Omental fat pad (tissue), 4 donors: ENCODE measurements around the gene PGBD5. TPM values are rescaled to one million over a fixed set of nuclear protein-coding genes. Genes with fewer than 3 reads are reported as not detected.

Source experiments
- ATAC-seq: fragments of 150-250 bp; one replicate; pipeline ENCODE4 v1.9.1; 2016; ENCODE audit warnings: mild to moderate bottlenecking, moderate library complexity; ENCODE audit not compliant: low FRiP score
- DNase-seq: peaks from one replicate; pipeline ENCODE4 v3.0.0-alpha.2; 2019; ENCODE audit warnings: low spot score
- CTCF ChIP-seq, 3 donors: fragments of 450-650 bp; IDR thresholded peaks; one replicate each; pipeline ENCODE4 v1.5.1; 2016 to 2017; ENCODE audit warnings: antibody characterized with exemption in 3 of 3, mild to moderate bottlenecking in 3 of 3, moderate library complexity in 2 of 3
- total RNA-seq, 4 donors: library from RNA; depleted of rRNA; stranded (reverse); fragments of >200 nt; gene quantifications; one replicate each; pipeline ENCODE4 v1.1.0, GENCODE V29; 2016

PGBD5 gene
- total RNA-seq, 4 donors from 2014 or later: 0.37 to 1.4 (median 0.60) TPM; not detected in 1

- DNase-seq (no peak), ATAC-seq (no peak)
- TF ChIP-seq CTCF (IDR thresholded peaks at IDR 0.05): no peak
Observed at GRCh38 chr1:230300322-230301301, 125.5 kb downstream of the PGBD5 start.

GRCh38 chr1:230299191-230300006, 126.7 kb downstream of the PGBD5 start:
- DNase-seq (no peak), ATAC-seq (no peak)
- no peak for TF ChIP-seq CTCF (IDR thresholded peaks at IDR 0.05)

DNA sequence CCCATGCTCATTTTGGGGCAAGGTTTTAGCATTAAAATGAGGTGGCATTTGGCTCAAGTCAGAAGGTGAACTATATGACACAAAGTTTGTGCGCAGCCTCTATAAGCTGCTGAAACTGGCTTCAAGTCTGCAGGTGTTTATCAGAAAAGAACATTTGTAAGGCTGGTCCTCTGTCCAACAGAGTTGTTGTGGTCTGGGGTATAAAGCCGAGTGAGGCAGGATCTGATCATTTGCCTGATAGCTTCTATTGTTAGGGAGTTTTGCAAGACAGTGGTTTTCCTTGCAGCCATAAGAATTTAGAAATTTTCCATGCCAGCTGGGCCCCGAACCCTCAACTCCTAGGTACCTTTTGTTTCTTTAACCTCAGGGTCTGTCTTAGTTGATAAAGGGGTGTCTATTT, 130.8 kb downstream of the PGBD5 start:
- no peak for DNase-seq
- no peak for ATAC-seq
- TF ChIP-seq CTCF (IDR thresholded peaks at IDR 0.05): no peak

DNA sequence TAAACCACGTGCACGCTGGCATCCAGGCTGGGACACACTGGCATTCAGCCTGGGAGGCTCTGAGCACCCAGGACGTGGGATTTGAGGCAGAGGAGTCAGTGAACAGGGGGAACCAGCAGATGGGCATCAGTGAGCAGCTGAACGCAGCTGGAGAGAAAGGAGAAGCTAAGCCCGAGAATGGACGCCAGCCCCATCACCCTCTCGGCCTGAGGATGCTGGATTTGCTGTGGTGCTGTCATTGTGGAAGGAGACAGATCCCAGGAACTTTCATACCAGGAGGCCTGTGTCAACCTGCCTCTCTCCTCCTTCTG, 132.8 kb downstream of the PGBD5 start:
- DNase-seq (no peak), ATAC-seq (no peak)
- no peak for TF ChIP-seq CTCF (IDR thresholded peaks at IDR 0.05)

DNA sequence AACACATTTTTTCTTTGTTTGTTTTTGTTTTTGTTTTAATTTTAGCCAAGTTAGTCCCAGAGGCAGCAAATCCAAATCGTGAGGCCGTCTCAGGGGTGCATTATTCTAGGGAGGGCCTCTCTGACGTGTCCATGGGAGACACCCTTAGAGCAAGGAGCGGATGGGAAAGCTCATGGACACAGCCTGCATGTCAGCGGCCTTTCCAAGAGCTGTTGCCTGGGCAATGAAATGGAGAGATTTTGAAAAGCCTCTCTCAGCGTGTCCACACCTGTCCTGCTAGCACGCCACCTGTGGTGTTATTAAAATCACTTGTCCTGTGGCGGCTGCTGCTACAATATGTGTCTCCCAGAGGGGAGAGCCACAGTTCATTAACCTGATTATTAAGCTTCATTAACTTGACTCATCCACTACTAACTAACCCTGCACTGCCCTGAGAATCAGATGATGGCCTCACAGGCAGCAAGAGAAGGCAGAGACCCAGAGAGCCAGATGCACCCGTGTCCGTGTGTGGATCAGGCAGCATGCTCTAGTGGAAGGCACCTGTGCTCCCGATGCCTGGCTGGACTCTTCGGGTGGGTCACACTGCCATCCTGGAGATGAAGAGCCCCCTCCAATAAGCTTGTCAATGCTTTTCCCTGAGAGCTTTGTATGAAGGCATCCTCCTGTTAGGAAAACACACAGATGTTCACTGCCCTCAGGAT, 133.3 kb downstream of the PGBD5 start:
- ATAC-seq: no peak
- no peak for TF ChIP-seq CTCF (IDR thresholded peaks at IDR 0.05)
- no peak for DNase-seq

DNA sequence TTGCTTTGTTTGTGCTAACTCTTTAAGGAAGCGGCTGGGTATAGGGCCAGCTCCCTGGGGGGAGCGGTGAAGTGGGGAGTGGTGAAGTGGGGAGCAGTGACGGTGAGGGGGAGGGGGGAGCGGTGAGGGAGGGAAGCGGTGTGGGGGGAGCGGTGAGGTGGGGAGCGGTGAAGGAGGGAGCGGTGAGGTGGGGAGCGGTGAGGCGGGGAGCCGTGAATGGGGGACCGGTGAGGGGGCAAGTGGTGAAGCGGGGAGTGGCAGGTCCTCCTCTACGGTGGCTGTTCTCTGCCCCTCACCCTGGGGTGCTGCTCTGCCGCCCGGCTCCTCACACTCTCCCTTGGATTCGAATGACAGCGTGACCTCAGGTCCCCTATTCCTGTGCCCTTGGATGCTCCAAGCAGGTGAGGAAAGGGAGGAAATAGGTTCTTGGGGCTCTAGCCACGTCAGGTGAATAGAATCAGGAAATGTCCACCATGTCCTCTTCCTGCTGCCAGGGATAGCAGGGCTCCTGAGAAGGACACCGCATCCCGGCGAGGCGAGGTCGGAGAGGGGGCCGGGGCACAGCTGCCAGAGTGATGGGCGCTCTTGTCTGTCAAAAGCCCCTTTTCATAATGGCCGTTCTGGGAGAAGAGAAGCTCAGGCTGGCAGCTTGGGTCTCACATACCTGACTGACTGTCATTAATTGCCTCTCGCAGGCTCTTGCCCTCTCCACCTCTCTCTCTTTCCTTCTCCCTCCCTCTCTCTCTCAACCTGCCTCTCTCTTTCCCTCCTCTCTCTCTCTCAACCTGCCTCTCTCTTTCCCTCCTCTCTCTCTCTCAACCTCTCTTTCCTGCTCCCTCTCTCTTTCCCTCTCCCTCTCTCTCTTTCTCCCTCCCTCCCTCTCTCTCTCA, 134.2 kb downstream of the PGBD5 start:
- TF ChIP-seq CTCF (IDR thresholded peaks at IDR 0.05): no peak
- ATAC-seq (no peak), DNase-seq (no peak)
